CD4-positive, alpha-beta T cell treated with Interleukin-17A for 1 hour (primary cell): ENCODE data around the gene CDC37.
A peak's percentile ranks its signal among the peaks of the same experiment; 100 is the strongest.

Experiments
- DNase-seq: peaks from one replicate; pipeline ENCODE4 v3.0.0-alpha.2; 2020

CDC37 gene

GRCh38 chr19:10403137-10404021 is at the start of gene CDC37:
Gene CDC37, minus strand, starts transcription at chr19:10403542. Its CDS starts 63 bp downstream, at chr19:10403479.
- peak; percentile 98 for DNase-seq

- no peak for DNase-seq
Observed at GRCh38 chr19:10450853-10451609, 47.7 kb upstream of the CDC37 start.

GRCh38 chr19:10450191-10450852 is 47.0 kb upstream of the CDC37 start:
- DNase-seq, result no peak

- no peak for DNase-seq
Observed at GRCh38 chr19:10449037-10449436, 45.7 kb upstream of the CDC37 start.

GRCh38 chr19:10442698-10443097 is 39.4 kb upstream of the CDC37 start:
- DNase-seq, result no peak

- no peak for DNase-seq
Observed at GRCh38 chr19:10439588-10439987, 36.2 kb upstream of the CDC37 start.

- DNase-seq, result no peak
Observed at GRCh38 chr19:10433131-10433536, 29.8 kb upstream of the CDC37 start.

GRCh38 chr19:10432736-10433130 is 29.4 kb upstream of the CDC37 start:
- DNase-seq, result no peak

GRCh38 chr19:10431943-10432735 is 28.8 kb upstream of the CDC37 start:
- DNase-seq, result peak; percentile 85

- DNase-seq, result peak; percentile 80
Observed at GRCh38 chr19:10431254-10431942, 28.1 kb upstream of the CDC37 start.

GRCh38 chr19:10430505-10431253 is 27.3 kb upstream of the CDC37 start:
- no peak for DNase-seq

- DNase-seq, result no peak
Observed at GRCh38 chr19:10428996-10429381, 25.6 kb upstream of the CDC37 start.

- no peak for DNase-seq
Observed at GRCh38 chr19:10427169-10427568, 23.8 kb upstream of the CDC37 start.

GRCh38 chr19:10424011-10424637 is 20.8 kb upstream of the CDC37 start:
- peak; percentile 72 for DNase-seq

GRCh38 chr19:10422846-10423245 is 19.5 kb upstream of the CDC37 start:
- no peak for DNase-seq

GRCh38 chr19:10422046-10422461 is 18.7 kb upstream of the CDC37 start:
- no peak for DNase-seq

- DNase-seq, result peak; percentile 38
Observed at GRCh38 chr19:10421240-10422045, 18.1 kb upstream of the CDC37 start.

- DNase-seq, result peak; percentile 64
Observed at GRCh38 chr19:10420444-10421239, 17.3 kb upstream of the CDC37 start, which contains the start of gene PDE4A. Gene PDE4A, plus strand, starts transcription at chr19:10420538. Its CDS starts 227 bp downstream, at chr19:10420765.
